ENCODE results near the gene HES1. TPM values are rescaled to one million over a fixed set of nuclear protein-coding genes. Genes with fewer than 3 reads are reported as not detected.

Gene HES1
- total and polyA plus RNA-seq, 9 of the 15 experiments (the other 6 are each of a cell fraction or from before 2014, with no cell fraction given), result 3.4 to 37.0 (median 19.3) TPM

- TF ChIP-seq HES1 (IDR thresholded peaks at IDR 0.05; ENCODE audit: low read depth) (peak; percentile 100), GTF2B (IDR thresholded peaks at IDR 0.05; ENCODE audit: extremely low read depth, insufficient read length) (peak; percentile 60), PHF8 (IDR thresholded peaks at IDR 0.05; ENCODE audit: borderline replicate concordance, low read length) (peak; percentile 25; the same call in 1 of the 2 replicates), EHMT2 (IDR thresholded peaks at IDR 0.05) (peak; percentile 73; the same call in 1 of the 2 replicates), MGA (IDR thresholded peaks at IDR 0.05) (peak; percentile 88), CTCF (IDR thresholded peaks at IDR 0.05 in 2 of 3, conservative IDR thresholded peaks at IDR 0.05 in 1 of 3; ENCODE audit: insufficient read depth in 2 of 3, low read depth in 1 of 3, low read length in 3 of 3) (no peak), NR2C2 (CRISPR knock-in tag; IDR thresholded peaks at IDR 0.05) (peak; percentile 48; the same call in 1 of the 2 replicates), NR2C2 (tag; IDR thresholded peaks at IDR 0.05) (no peak; the same call in 1 of the 2 replicates)
These were observed at the start of gene HES1 (continued) for GRCh38 chr3:194135806-194136518.
